Measurements from ENCODE around the gene FITM1. TPM values are rescaled to one million over a fixed set of nuclear protein-coding genes. Genes with fewer than 3 reads are reported as not detected.

Gene FITM1
- total and polyA plus RNA-seq, 8 donors = 2.7 to 12.0 (median 4.0) TPM

DNA sequence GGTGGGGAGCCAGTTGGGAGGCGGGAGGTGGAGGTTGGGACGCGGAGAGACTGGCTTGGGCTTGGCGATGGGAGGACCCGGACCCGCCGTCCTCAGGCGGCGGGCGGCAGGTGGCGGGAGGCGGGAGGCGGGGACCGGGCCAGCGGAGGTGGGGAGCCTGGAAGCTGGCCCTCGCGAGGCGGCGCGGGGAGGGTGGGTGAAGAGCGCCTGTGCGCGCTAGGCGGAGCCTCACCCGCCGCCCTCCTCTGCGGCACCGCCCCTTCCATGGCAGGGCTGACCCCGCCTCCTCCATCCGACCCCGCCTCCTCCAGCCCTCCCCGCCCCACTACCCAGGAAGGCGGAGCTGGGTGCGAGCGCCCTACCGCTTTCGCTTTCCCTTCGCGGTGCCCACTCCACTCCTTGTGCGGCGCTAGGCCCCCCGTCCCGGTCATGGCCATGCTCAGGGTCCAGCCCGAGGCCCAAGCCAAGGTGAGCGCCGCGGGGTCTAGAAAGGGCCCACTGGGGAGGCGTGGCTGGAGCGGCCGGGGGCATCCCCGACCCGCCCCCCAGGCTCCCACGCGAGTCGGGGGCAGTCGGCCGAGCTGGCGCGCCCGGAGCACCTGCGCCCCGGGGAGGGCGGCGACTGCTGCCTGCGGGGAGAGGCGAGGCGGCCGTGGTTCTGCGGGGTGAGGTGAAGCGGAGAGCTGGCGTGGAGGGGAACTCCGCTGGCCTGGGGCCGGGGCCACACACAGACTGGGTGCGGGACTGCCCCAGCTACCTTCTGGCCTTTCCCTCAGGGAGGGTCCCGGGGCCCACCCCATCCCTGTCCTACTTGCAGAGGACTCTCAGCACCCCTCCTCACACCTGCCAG lies 5.6 kb downstream of the FITM1 start, which contains the start of gene PSME1:
TSS of gene PSME1 (plus strand) at position 361 of the 850 bp plus-strand sequence. CDS start at position 430, 69 bp downstream.
- FAIRE-seq (no peak), ATAC-seq (peak; percentile 88 to 95 (median 90)), DNase-seq (peak; percentile 94 to 98 (median 96))
- Histone ChIP-seq H3K4me1 (peaks cover 21 to 39% (median 30%) of the 10 kb centered on the region in 3 donors), H3K9me3 (no peaks in the 10 kb centered on the region), H3K4me3 (peak within 1 kb of the TSS; percentile 90 to 96 (median 93)), H3K36me3 (peaks cover 0 to 20% (median 7%) of the 10 kb centered on the region in 3 donors), H3K27ac (peak within 1 kb of the TSS; percentile 70 to 95 (median 82)), H3K27me3 (no peaks in the 10 kb centered on the region)
- TF ChIP-seq, protein P1, sequence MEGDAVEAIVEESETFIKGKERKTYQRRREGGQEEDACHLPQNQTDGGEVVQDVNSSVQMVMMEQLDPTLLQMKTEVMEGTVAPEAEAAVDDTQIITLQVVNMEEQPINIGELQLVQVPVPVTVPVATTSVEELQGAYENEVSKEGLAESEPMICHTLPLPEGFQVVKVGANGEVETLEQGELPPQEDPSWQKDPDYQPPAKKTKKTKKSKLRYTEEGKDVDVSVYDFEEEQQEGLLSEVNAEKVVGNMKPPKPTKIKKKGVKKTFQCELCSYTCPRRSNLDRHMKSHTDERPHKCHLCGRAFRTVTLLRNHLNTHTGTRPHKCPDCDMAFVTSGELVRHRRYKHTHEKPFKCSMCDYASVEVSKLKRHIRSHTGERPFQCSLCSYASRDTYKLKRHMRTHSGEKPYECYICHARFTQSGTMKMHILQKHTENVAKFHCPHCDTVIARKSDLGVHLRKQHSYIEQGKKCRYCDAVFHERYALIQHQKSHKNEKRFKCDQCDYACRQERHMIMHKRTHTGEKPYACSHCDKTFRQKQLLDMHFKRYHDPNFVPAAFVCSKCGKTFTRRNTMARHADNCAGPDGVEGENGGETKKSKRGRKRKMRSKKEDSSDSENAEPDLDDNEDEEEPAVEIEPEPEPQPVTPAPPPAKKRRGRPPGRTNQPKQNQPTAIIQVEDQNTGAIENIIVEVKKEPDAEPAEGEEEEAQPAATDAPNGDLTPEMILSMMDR (IDR thresholded peaks at IDR 0.05) = no peak
- intact Hi-C loops (cut with DNase I) = no loop called here
- WGBS, 2 donors = 0% methylated on average over 48 to 73 of the region's 75 CpGs

DNA sequence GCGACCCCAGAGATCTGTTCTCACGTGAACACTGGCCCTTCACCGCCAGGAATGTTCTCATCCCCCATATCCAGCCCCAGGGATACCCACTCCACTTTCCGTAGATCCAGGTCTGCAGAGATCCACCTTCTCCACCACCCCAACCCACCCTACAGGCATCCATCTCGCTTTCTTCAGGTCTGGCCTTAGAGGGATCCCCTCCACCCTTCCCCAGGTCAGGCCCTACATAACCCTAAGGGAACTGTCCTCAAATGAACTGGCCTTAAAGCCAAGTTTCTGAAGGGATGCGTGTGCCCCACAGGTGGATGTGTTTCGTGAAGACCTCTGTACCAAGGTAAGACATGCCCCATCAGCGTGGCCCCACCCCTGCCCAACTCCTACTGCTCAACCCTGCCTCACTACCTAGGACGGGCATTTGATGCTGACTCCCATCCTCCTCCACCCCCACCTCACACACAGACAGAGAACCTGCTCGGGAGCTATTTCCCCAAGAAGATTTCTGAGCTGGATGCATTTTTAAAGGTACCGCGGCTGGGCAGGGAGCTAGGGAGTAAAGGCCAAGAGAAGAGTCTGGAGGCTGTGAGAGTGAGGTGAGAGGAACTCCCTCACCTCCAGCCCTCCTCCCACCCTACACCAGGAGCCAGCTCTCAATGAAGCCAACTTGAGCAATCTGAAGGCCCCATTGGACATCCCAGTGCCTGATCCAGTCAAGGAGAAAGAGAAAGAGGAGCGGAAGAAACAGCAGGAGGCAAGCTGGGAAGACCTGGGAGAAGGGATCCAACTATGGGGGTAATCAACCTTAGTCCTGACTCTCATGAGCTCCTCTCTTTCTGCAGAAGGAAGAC lies 6.4 kb downstream of the FITM1 start:
- TF ChIP-seq, protein P1 (IDR thresholded peaks at IDR 0.05) = no peak
- H3K36me3 ChIP-seq = peaks cover 0 to 20% (median 7%) of the 10 kb centered on the region in 3 donors
- peaks cover 14 to 31% (median 22%) of the 10 kb centered on the region in 3 donors for H3K4me1 ChIP-seq
- peak overlapping the region; percentile 70 to 95 (median 82) for H3K27ac ChIP-seq
- 13 to 21% methylated on average over 13 of the region's 13 CpGs for WGBS, 2 donors
- ATAC-seq (no peak), DNase-seq (no peak), FAIRE-seq (no peak)
- no peaks in the 10 kb centered on the region for H3K9me3 ChIP-seq
- no peaks in the 10 kb centered on the region for H3K27me3 ChIP-seq
- peak overlapping the region; percentile 90 to 96 (median 93) for H3K4me3 ChIP-seq
- intact Hi-C loops (cut with DNase I) = no loop called here

DNA sequence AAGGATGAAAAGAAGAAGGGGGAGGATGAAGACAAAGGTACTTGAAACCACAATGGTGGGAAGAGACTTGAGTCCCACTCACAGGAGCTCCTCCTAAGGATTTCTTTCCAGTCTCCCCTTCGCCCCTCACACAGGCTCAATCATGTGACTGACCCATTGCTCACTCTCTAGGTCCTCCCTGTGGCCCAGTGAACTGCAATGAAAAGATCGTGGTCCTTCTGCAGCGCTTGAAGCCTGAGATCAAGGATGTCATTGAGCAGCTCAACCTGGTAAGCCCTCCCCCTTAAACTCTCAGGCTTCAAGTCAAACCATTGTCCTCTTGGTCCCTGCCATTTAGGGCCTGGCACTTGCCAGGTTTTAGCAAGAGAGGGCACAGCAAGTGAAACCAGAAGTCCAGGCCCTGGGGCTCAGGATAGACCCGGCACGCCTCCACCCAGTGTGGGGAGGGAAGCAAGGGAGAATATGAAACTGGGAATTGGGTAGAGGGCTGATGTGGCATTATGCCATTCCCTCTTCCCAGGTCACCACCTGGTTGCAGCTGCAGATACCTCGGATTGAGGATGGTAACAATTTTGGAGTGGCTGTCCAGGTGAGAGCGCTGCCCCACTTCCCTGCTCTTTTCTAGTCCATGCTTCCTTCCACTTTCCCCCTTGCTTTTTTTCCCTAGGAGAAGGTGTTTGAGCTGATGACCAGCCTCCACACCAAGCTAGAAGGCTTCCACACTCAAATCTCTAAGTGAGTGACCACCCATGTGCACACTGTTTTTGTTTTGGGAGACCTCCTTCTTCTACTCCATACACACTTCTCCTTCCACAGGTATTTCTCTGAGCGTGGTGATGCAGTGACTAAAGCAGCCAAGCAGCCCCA lies 7.3 kb downstream of the FITM1 start:
- no peak for ATAC-seq
- Histone ChIP-seq H3K4me1 (peaks cover 7 to 24% (median 23%) of the 10 kb centered on the region in 3 donors), H3K27me3 (no peaks in the 10 kb centered on the region), H3K9me3 (no peaks in the 10 kb centered on the region), H3K36me3 (peaks cover 0 to 20% (median 7%) of the 10 kb centered on the region in 3 donors), H3K4me3 (no peak overlapping the region), H3K27ac (no peak overlapping the region)
- TF ChIP-seq, protein P1 (IDR thresholded peaks at IDR 0.05) = no peak
- 84 to 91% methylated on average over 8 of the region's 8 CpGs for WGBS, 2 donors
- FAIRE-seq = no peak
- DNase-seq = peak in 1 of 6 donors; percentile 32
- intact Hi-C loops (cut with DNase I) = no loop called here

DNA sequence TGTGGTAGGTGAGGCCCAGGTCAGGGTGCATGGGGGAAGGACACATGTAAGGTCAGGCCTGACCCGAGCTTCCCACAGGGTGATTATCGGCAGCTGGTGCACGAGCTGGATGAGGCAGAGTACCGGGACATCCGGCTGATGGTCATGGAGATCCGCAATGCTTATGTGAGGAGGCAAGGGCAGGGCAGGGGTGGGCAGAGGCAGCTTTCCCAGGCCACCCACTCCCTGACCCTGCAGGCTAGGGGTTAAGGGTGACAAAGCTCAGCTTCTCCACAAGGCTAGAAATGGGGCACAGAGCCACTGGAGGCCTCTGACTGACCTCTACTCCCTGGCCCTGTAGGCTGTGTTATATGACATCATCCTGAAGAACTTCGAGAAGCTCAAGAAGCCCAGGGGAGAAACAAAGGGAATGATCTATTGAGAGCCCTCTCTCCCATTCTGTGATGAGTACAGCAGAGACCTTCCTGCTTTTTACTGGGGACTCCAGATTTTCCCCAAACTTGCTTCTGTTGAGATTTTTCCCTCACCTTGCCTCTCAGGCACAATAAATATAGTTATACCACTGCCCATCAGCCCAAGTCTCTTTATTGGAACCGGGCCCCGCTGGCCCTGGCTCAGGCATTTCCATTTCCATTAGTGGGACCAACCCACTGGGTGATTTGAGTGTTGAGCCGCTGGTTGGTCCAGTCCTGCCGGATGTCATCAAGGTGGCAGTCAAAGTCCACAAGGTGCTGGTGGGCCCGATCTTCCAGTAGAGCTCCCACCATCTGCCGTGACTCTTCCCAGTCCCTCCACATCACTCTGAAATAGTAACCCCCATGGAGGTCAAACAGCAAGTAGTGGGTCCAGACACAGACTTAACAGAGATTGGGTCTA lies 8.2 kb downstream of the FITM1 start:
- Histone ChIP-seq H3K9me3 (no peaks in the 10 kb centered on the region), H3K4me3 (no peak overlapping the region), H3K27me3 (no peaks in the 10 kb centered on the region), H3K4me1 (peaks cover 7 to 24% (median 23%) of the 10 kb centered on the region in 3 donors), H3K27ac (no peak overlapping the region), H3K36me3 (peaks cover 0 to 20% (median 7%) of the 10 kb centered on the region in 3 donors)
- TF ChIP-seq, protein P1 (IDR thresholded peaks at IDR 0.05) = no peak
- FAIRE-seq (no peak), ATAC-seq (no peak), DNase-seq (peak in 1 of 6 donors; percentile 49)
- intact Hi-C loops (cut with DNase I) = no loop called here
- 67 to 69% methylated on average over 13 of the region's 13 CpGs for WGBS, 2 donors

Measured in pancreas (tissue), 10 donors.